GM19397 (cell line): Measurements from ENCODE around the gene ATP2A1.
"Not testable (repeated sequence)": the region's sequence is repeated elsewhere in the genome, so short reads cannot be mapped to it uniquely, and the experiment has no call there.

Source experiments
- ATAC-seq: cut with Tn5 transposase; IDR thresholded peaks from one replicate; pipeline ENCODE4 v1.9.1; 2021; ENCODE audit warnings: mild to moderate bottlenecking, moderate library complexity; ENCODE audit not compliant: unreplicated experiment

ATP2A1 gene

DNA sequence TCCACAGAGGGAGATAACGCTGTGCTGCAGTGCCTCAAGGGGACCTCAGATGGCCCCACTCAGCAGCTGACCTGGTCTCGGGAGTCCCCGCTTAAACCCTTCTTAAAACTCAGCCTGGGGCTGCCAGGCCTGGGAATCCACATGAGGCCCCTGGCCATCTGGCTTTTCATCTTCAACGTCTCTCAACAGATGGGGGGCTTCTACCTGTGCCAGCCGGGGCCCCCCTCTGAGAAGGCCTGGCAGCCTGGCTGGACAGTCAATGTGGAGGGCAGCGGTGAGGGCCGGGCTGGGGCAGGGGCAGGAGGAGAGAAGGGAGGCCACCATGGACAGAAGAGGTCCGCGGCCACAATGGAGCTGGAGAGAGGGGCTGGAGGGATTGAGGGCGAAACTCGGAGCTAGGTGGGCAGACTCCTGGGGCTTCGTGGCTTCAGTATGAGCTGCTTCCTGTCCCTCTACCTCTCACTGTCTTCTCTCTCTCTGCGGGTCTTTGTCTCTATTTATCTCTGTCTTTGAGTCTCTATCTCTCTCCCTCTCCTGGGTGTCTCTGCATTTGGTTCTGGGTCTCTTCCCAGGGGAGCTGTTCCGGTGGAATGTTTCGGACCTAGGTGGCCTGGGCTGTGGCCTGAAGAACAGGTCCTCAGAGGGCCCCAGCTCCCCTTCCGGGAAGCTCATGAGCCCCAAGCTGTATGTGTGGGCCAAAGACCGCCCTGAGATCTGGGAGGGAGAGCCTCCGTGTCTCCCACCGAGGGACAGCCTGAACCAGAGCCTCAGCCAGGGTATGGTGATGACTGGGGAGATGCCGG is 54.3 kb downstream of the ATP2A1 start:
- no peak for ATAC-seq

DNA sequence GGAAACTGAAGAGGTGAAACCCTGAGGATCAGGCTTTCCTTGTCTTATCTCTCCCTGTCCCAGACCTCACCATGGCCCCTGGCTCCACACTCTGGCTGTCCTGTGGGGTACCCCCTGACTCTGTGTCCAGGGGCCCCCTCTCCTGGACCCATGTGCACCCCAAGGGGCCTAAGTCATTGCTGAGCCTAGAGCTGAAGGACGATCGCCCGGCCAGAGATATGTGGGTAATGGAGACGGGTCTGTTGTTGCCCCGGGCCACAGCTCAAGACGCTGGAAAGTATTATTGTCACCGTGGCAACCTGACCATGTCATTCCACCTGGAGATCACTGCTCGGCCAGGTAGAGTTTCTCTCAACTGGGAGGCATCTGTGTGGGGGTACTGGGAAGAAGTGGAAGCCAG is 54.9 kb downstream of the ATP2A1 start:
- ATAC-seq, result no peak

DNA sequence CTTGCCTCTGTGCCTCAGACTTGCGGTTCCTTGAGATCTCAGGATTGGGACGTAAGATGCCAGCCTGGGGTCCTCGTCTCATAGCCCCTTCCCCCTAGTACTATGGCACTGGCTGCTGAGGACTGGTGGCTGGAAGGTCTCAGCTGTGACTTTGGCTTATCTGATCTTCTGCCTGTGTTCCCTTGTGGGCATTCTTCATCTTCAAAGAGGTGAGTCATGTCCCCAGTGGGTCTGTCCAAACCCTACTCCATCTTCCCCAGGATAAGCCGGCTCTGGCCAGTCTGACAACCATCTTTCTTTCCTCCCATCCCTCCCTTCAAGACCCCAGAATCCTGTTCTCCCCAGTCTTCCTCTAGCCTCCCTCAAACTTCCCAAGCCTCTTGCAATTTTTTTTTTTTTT is 57.1 kb downstream of the ATP2A1 start:
- ATAC-seq, result no peak

DNA sequence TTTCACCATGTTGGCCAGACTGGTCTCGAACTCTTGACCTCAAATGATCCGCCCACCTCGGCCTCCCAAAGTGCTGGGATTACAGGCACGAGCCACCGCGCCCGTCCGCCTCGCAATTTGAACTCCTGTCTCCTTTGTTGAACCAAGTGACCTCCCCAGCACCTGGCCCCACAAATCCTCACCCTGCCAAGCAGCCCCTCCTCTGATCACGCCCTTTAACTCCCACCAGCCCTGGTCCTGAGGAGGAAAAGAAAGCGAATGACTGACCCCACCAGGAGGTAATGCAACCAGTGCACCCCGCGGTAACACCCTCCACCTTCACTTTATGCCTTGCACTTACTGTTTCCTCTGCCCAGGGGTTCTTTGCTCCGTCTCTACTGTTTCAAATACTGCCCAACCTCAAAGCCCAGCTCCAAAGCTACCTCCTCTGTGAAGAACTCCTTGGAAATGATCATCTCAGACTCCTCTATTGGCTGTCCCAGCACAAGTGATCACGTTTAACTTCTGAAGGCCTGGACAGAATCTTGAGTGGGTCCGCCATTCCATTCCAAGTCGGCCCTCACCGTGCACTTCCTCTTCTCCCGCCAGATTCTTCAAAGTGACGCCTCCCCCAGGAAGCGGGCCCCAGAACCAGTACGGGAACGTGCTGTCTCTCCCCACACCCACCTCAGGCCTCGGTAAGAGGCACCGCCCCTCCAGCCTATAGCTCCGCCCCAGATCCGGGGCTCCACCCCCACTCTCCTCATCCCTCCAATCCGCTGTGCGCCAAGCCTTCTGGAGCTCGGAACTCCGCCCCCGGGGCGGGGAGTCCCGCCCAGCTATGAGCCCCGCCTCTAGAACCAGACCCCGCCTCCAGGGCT is 57.9 kb downstream of the ATP2A1 start:
- peak; percentile 72 for ATAC-seq

DNA sequence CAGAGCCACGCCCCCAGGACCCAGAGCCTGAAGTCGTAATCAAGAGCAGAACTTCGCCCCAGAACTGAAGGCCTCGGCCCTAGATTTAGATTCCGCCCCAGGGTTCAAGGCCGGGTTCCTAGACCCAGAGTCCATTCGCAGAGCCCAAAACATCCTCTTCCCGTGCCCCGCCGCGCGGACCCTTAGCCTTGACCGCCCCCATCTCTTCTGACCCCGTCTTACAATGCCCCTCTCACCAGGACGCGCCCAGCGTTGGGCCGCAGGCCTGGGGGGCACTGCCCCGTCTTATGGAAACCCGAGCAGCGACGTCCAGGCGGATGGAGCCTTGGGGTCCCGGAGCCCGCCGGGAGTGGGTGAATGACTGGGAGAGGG is 58.5 kb downstream of the ATP2A1 start:
- no peak for ATAC-seq

DNA sequence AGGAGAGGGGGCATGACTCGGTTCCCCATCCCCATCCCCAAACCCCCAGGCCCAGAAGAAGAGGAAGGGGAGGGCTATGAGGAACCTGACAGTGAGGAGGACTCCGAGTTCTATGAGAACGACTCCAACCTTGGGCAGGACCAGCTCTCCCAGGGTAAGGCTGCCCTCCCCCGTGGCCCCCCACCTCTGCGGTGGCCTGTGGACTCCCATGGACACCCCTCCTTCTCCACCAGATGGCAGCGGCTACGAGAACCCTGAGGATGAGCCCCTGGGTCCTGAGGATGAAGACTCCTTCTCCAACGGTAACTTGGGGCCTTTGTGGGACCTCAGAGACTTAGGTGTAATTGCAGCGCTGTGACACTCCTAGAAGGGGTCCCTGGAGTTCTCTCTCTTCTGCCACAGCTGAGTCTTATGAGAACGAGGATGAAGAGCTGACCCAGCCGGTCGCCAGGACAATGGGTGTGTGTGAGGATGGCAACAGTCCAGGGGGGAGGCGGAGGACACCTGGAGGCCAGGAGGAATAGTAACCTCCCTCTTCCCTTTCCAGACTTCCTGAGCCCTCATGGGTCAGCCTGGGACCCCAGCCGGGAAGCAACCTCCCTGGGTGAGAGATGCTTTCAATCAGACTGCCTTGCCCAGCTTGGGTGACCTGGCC is 59.1 kb downstream of the ATP2A1 start:
- no peak for ATAC-seq

DNA sequence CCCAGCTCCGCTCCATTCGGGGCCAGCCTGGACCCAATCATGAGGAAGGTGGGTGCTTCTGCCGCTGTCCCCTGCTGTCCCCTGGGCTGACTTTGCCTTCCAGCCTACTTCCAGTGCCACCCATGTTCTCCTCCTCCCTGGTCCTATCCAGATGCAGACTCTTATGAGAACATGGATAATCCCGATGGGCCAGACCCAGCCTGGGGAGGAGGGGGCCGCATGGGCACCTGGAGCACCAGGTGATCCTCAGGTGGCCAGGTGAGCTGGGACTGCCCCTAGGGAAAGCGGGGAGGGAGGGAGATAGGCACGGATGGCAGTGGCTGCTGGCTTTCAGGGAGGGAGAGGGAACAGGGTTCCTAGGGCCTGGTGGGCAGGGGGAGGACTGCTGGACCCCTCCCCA is 60.4 kb downstream of the ATP2A1 start:
- no peak for ATAC-seq

DNA sequence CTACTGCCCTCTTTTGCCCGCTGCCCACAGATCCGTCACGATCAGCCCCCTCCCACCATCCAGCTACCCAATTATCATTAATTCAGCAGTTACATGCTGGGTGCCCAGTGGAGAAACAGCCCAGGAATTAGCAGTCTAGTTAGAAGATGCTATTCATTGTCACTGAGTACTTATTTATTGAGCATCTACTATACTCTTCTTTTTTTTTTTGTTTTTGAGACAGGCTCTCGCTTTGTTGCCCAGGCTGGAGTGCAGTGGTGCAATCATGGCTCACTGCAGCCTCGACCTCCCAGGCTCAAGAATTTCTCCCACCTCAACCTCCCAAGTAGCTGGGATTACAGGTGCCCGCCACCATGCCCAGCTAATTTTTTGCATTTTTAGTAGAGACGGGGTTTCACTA is 61.5 kb downstream of the ATP2A1 start:
- not testable (repeated sequence) for ATAC-seq

DNA sequence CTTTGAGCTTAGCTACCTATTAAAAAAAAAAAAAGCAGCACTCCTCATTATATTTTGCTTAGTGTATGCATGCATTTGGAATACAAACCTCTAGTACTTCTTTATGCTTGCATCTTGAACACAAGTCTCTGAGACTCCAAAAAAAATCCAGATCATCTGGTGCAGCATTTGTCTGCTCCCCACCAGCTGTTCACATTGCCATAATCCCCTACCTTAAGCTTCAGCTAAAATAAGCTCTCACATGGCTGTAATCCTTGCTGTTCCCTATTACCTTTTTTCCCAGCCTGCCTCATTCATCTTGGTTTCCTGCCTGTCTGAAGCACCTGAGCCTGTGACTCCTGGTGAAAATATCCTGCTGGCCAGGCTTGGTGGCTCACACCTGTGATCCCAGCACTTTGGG is 65.0 kb downstream of the ATP2A1 start:
- ATAC-seq, result no peak

DNA sequence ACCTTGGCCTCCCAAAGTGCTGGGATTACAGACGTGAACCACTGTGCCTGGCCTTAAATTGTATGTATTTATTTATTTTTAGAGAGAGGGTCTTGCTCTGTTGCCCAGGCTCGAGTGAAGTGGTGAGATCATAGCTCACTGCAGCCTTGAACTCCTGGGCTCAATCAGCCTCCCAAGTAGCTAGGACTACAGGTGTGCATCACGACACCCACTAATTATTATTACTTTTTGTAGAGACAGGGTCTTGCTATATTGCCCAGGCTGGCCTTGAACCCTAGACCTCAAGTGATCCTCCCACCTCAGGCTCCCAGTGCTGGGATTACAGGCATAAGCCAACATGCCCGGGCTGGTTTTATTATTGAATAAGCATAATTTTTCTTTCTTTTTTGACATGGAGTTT is 68.4 kb downstream of the ATP2A1 start:
- no peak for ATAC-seq

DNA sequence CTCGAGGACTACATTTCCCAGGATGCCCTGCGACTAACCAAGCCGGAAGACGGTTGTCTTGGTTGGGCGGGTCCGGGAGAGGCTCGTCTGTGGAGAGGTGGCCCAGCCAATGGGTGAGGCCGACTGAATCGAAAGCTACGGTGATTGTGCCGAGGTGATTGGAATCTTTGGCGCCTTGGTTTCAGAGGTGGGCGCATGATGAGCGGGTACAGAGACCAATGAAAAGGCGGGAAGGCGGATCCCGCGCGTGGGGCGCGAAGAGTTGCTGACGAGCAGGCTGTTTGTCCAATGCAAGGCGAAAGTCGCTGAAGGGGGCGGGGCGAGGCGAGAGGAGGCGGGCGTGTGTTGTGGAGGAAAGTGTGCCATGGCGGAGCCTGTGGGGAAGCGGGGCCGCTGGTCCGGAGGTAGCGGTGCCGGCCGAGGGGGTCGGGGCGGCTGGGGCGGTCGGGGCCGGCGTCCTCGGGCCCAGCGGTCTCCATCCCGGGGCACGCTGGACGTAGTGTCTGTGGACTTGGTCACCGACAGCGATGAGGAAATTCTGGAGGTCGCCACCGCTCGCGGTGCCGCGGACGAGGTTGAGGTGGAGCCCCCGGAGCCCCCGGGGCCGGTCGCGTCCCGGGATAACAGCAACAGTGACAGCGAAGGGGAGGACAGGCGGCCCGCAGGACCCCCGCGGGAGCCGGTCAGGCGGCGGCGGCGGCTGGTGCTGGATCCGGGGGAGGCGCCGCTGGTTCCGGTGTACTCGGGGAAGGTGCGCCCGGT is 72.5 kb downstream of the ATP2A1 start, which contains the start of gene NFATC2IP:
Gene NFATC2IP, plus strand, starts transcription at position 290 of the 762 bp plus-strand sequence. Its CDS starts 75 bp downstream, at position 365.
- peak; percentile 89 for ATAC-seq

DNA sequence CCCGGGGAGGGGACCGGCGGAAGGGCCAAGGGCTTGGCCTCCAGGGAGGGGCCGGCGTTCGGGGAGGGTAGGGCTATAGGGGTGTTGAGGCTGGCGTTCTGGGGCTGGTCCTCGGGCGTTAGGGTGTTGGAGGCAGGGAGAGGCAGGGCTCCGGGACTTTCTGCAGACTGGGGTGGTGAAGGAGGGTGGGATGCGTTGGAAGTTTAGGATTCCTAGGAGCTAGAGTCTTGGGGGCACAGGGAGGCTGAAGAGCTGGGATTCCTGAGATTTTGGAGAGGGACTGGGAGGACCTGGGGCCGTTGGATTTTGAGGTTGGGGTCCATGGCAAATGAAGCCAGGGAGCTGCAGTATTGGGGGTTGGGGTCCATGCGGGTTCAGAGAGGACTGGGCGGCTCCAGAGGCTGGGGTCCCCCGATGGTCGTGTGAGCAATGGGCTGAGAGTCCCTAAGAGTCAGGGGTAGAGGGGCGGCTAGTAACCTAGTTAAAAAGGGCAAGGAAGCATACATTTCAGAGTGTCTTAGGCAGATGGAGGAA is 73.2 kb downstream of the ATP2A1 start:
- ATAC-seq, result no peak
